HCT116 (cell line): Measurements from ENCODE around the gene COBL. TPM values are rescaled to one million over a fixed set of nuclear protein-coding genes. Genes with fewer than 3 reads are reported as not detected.

Experiments
- ATAC-seq: fragments of 200-7000 bp; cut with Tn5 transposase; 2 replicates; pipeline ENCODE4 v1.9.1; 2020; ENCODE audit warnings: mild to moderate bottlenecking, moderate library complexity
- BruUV-seq: library from RNA; stranded (reverse); fragments of 400-500 nt; replicated peaks from 2 replicates; lab custom pipeline; 2021; lab: Mats Ljungman, UMichigan
- CTCF ChIA-PET: fragments of 300-600 bp; sonication (Branson Sonifier 250); formaldehyde crosslinking; loops from one replicate; lab custom pipeline; 2021; ENCODE audit warnings: antibody characterized with exemption; lab: Charles Lee
- POLR2A ChIA-PET: fragments of 300-600, 350-600 bp; sonication (Branson Sonifier 250); formaldehyde crosslinking; loops from one replicate; lab custom pipeline; 2021; ENCODE audit warnings: antibody characterized with exemption; lab: Charles Lee
- RAD21 ChIA-PET, 2 experiments: fragments of 300-600 bp; sonication (Branson Sonifier 250); formaldehyde crosslinking; loops; one replicate each; lab custom pipeline; 2023; ENCODE audit warnings: low total read pairs in 2 of 2; ENCODE audit not compliant: uncharacterized antibody in 2 of 2, unreplicated experiment in 2 of 2, low non-redundant PET in 1 of 2; lab: Charles Lee
- DNase-seq: peaks from one replicate; pipeline ENCODE4 v3.0.0-alpha.2; 2010; ENCODE audit warnings: low read depth, low spot score
- H2AFZ ChIP-seq: fragments of 200-600 bp; shearing (Covaris generic), sonication (generic); 2 replicates; pipeline ENCODE4 v1.6.1; 2017; ENCODE audit warnings: low read depth, mixed run types, mixed read lengths, antibody characterized with exemption, low read length; ENCODE audit not compliant: poor library complexity, severe bottlenecking
- H3K27ac ChIP-seq: 2 replicates; pipeline ENCODE4 v1.5.1; 2012; ENCODE audit warnings: low read depth, low read length
- H3K27me3 ChIP-seq: fragments of 200-600 bp; sonication (generic); 2 replicates; pipeline ENCODE4 v1.6.1; 2016; ENCODE audit warnings: mixed run types, low read length, mixed read lengths; ENCODE audit not compliant: insufficient read depth
- H3K36me3 ChIP-seq, 2 experiments: fragments of 200-500 bp in 1 of 2; fragments of 200-600 bp in 1 of 2; sonication (Bioruptor generic) in 1 of 2; sonication (generic) in 1 of 2; 2 replicates each; pipeline versions ENCODE4 v1.5.1 to v1.6.1; 2014 to 2016; ENCODE audit warnings: low read length in 2 of 2, inconsistent platforms in 1 of 2, mixed read lengths in 1 of 2, mixed run types in 1 of 2; ENCODE audit not compliant: insufficient read depth in 2 of 2, control insufficient read depth in 1 of 2
- H3K4me1 ChIP-seq, 2 experiments: fragments of 200-600 bp in 1 of 2; sonication (generic) in 1 of 2; 2 replicates each; pipeline versions ENCODE4 v1.5.1 to v1.6.1; 2012 to 2017; ENCODE audit warnings: low read length in 2 of 2, inconsistent platforms in 1 of 2, mild to moderate bottlenecking in 1 of 2, mixed read lengths in 1 of 2, mixed run types in 1 of 2, moderate library complexity in 1 of 2; ENCODE audit not compliant: insufficient read depth in 2 of 2, control insufficient read depth in 1 of 2
- H3K4me2 ChIP-seq: fragments of 200-600 bp; sonication (generic); 2 replicates; pipeline ENCODE4 v1.6.1; 2017; ENCODE audit warnings: mixed run types, low read length, mixed read lengths
- H3K4me3 ChIP-seq, 2 experiments: fragments of 200-600 bp in 1 of 2; sonication (generic) in 1 of 2; replicated peaks in 1 of 2; 2 replicates each; pipeline ENCODE4 v1.5.1; 2011 to 2016; ENCODE audit warnings: low read length in 2 of 2, control low read depth in 1 of 2, low read depth in 1 of 2, mild to moderate bottlenecking in 1 of 2, mixed read lengths in 1 of 2, mixed run types in 1 of 2
- H3K79me2 ChIP-seq: fragments of 200-600 bp; sonication (generic); 2 replicates; pipeline ENCODE4 v1.6.1; 2017; ENCODE audit warnings: mild to moderate bottlenecking, mixed run types, low read length, moderate library complexity, mixed read lengths; ENCODE audit not compliant: insufficient read depth
- H3K9ac ChIP-seq: fragments of 200-600 bp; sonication (generic); 2 replicates; pipeline ENCODE4 v1.6.1; 2016; ENCODE audit warnings: low read length, mixed read lengths
- H3K9me2 ChIP-seq: fragments of 200-600 bp; sonication (generic), shearing (Covaris generic); 2 replicates; pipeline ENCODE4 v1.6.1; 2017; ENCODE audit warnings: mixed run types, mild to moderate bottlenecking, moderate library complexity; ENCODE audit not compliant: insufficient read depth
- H3K9me3 ChIP-seq, 2 experiments: fragments of 200-500 bp in 1 of 2; fragments of 200-600 bp in 1 of 2; sonication (Bioruptor generic) in 1 of 2; sonication (generic) in 1 of 2; 2 replicates each; pipeline ENCODE4 v1.6.1; 2014 to 2017; ENCODE audit warnings: low read length in 2 of 2, mixed read lengths in 2 of 2, inconsistent platforms in 1 of 2, low read depth in 1 of 2, mild to moderate bottlenecking in 1 of 2, mixed run types in 1 of 2, moderate library complexity in 1 of 2; ENCODE audit not compliant: control insufficient read depth in 1 of 2, insufficient read depth in 1 of 2
- H4K20me1 ChIP-seq: fragments of 200-600 bp; sonication (generic), shearing (Covaris generic); 2 replicates; pipeline ENCODE4 v1.6.1; 2017; ENCODE audit warnings: mixed run types, mild to moderate bottlenecking, moderate library complexity; ENCODE audit not compliant: insufficient read depth
- CTCF ChIP-seq, 3 experiments: fragments of 200-600 bp in 1 of 3; sonication (generic) in 1 of 3; IDR thresholded peaks in 2 of 3; conservative IDR thresholded peaks in 1 of 3; 2 replicates each; pipeline ENCODE4 v1.5.1; 2012 to 2017; ENCODE audit warnings: low read depth in 2 of 3, low read length in 2 of 3, antibody characterized with exemption in 1 of 3, borderline replicate concordance in 1 of 3, control low read depth in 1 of 3, mild to moderate bottlenecking in 1 of 3, mixed read lengths in 1 of 3, mixed run types in 1 of 3, moderate library complexity in 1 of 3; ENCODE audit not compliant: insufficient read depth in 1 of 3
- EGR1 ChIP-seq: IDR thresholded peaks from 2 replicates; pipeline ENCODE4 v1.6.1; 2012; ENCODE audit warnings: low read depth
- ELF1 ChIP-seq: IDR thresholded peaks from 2 replicates; pipeline ENCODE4 v1.6.1; 2012; ENCODE audit warnings: low read depth, borderline replicate concordance
- EZH2 ChIP-seq: fragments of 200-600 bp; sonication (generic); IDR thresholded peaks from 2 replicates; pipeline ENCODE4 v1.6.1; 2017; ENCODE audit warnings: antibody characterized with exemption, mixed run types
- EZH2phosphoT487 ChIP-seq: fragments of 200-600 bp; IDR thresholded peaks from 2 replicates; pipeline ENCODE4 v1.6.1; 2018; ENCODE audit warnings: antibody characterized with exemption, borderline replicate concordance
- JUND ChIP-seq: IDR thresholded peaks from 2 replicates; pipeline ENCODE4 v1.6.1; 2012
- POLR2AphosphoS5 ChIP-seq: IDR thresholded peaks from 2 replicates; pipeline ENCODE4 v1.6.1; 2011; ENCODE audit warnings: mild to moderate bottlenecking, low read depth, low read length, moderate library complexity
- RAD21 ChIP-seq: IDR thresholded peaks from 2 replicates; pipeline ENCODE4 v1.6.1; 2012; ENCODE audit warnings: low read depth, mild to moderate bottlenecking
- REST ChIP-seq: IDR thresholded peaks from 2 replicates; pipeline ENCODE4 v1.6.1; 2012; ENCODE audit warnings: low read depth
- SIN3A ChIP-seq: IDR thresholded peaks from 2 replicates; pipeline ENCODE4 v1.6.1; 2012; ENCODE audit warnings: low read depth
- SP1 ChIP-seq: IDR thresholded peaks from 2 replicates; pipeline ENCODE4 v1.6.1; 2012; ENCODE audit warnings: low read depth
- SRF ChIP-seq: IDR thresholded peaks from 2 replicates; pipeline ENCODE4 v1.6.1; 2012; ENCODE audit warnings: low read depth
- YY1 ChIP-seq: IDR thresholded peaks from 2 replicates; pipeline ENCODE4 v1.6.1; 2011; ENCODE audit warnings: low read length, low read depth, moderate library complexity, mild to moderate bottlenecking; ENCODE audit not compliant: insufficient replicate concordance; ENCODE audit errors: extremely low read depth
- ZFX ChIP-seq: fragments of 450-650 bp; IDR thresholded peaks from 2 replicates; pipeline ENCODE4 v1.6.1; 2017
- ZNF274 ChIP-seq: fragments of 200-500 bp; sonication (Bioruptor generic); IDR thresholded peaks from 2 replicates; pipeline ENCODE4 v1.6.1; 2014; ENCODE audit warnings: mild to moderate bottlenecking, low read depth, low read length, inconsistent platforms
- intact Hi-C: fragments of 100-400 bp; cut with micrococcal nuclease; formaldehyde crosslinking; loops from 2 replicates; pipeline ENCODE4 v1.10.0; 2022
- total RNA-seq: library from RNA; stranded (reverse); gene quantifications from one replicate; pipeline ENCODE4 v1.2.1, GENCODE V29; 2021; ENCODE audit not compliant: unreplicated experiment
- TF ChIP-seq, protein P1 (sequence below): IDR thresholded peaks from 2 replicates; pipeline ENCODE4 v1.6.1; 2012

Gene COBL
- total RNA-seq, 1 experiment from 2014 or later, result 19.3 TPM

DNA sequence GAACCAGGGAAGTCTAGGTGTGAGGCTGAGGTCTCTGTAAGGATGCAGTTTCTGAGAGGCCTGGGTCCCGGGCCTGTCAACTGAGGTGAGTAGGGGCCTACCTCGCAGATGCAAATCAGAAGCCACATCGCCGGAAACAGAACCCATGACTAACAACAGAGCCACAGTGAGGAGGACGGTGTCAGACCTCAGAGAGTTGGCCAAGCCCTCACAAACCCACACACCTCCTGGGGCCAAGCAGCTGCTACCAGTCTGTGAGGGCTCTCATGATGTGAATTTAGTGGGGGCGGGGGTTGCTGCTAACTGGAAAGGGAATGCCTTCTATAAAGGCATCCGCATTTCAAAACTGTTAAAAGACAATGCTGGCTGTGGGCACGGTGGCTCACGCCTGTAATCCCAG lies 103.0 kb downstream of the COBL start:
- peaks cover 0 to 15% of the 10 kb centered on the region in 2 experiments; a peak in 2 of 4 replicates for H3K4me1 ChIP-seq
- no peaks in the 10 kb centered on the region for H3K36me3 ChIP-seq
- no peaks in the 10 kb centered on the region for H4K20me1 ChIP-seq
- no peak overlapping the region for H3K9ac ChIP-seq
- ATAC-seq (no peak), DNase-seq (no peak)
- no peaks in the 10 kb centered on the region for H3K79me2 ChIP-seq
- H3K9me3 ChIP-seq, result no peaks in the 10 kb centered on the region
- ChIA-PET CTCF (no interaction called here), RAD21 (no interaction called here), POLR2A (no interaction called here)
- no peak overlapping the region for H3K4me3 ChIP-seq
- H3K4me2 ChIP-seq, result no peak overlapping the region
- no peak overlapping the region for H3K27ac ChIP-seq
- H3K9me2 ChIP-seq, result no peaks in the 10 kb centered on the region
- no peaks in the 10 kb centered on the region for H3K27me3 ChIP-seq
- no TSS peak for BruUV-seq
- intact Hi-C loops, result no loop called here
- H2AFZ ChIP-seq, result no peak overlapping the region
- no peak for TF ChIP-seq SIN3A
- no peak for TF ChIP-seq RAD21
- no peak for TF ChIP-seq YY1
- no peak for TF ChIP-seq SP1
- no peak for TF ChIP-seq EGR1
- no peak for TF ChIP-seq EZH2
- no peak for TF ChIP-seq JUND
- TF ChIP-seq EZH2phosphoT487, result no peak
- no peak for TF ChIP-seq ZNF274
- TF ChIP-seq ZFX, result no peak
- TF ChIP-seq REST, result no peak
- no peak for TF ChIP-seq ELF1
- no peak for TF ChIP-seq CTCF (IDR thresholded peaks at IDR 0.05 in 2 of 3, conservative IDR thresholded peaks at IDR 0.05 in 1 of 3; ENCODE audit: borderline replicate concordance in 1 of 3, insufficient read depth in 1 of 3, low read depth in 2 of 3, low read length in 2 of 3)
- no peak for TF ChIP-seq SRF
- TF ChIP-seq, protein P1, sequence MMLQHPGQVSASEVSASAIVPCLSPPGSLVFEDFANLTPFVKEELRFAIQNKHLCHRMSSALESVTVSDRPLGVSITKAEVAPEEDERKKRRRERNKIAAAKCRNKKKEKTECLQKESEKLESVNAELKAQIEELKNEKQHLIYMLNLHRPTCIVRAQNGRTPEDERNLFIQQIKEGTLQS, result no peak
- no peak for TF ChIP-seq POLR2AphosphoS5
